Neural cell (in vitro differentiated cells): ENCODE results near the gene ADAMTS18. TPM values are rescaled to one million over a fixed set of nuclear protein-coding genes. Genes with fewer than 3 reads are reported as not detected.
"Not testable (repeated sequence)": the region's sequence is repeated elsewhere in the genome, so short reads cannot be mapped to it uniquely, and the experiment has no call there.

Experiments
- H2AFZ ChIP-seq: fragments of 200-600, 300-800 bp; sonication (generic), shearing (Covaris generic); 2 replicates; pipeline ENCODE4 v1.6.0; 2014; ENCODE audit warnings: low read depth, mild to moderate bottlenecking, antibody characterized with exemption, low read length, moderate library complexity
- H3F3A ChIP-seq: fragments of 200-600 bp; shearing (Covaris generic); 2 replicates; pipeline ENCODE4 v1.6.1; 2016; ENCODE audit warnings: mild to moderate bottlenecking, moderate library complexity, mixed read lengths, antibody characterized with exemption, low read length; ENCODE audit not compliant: insufficient read depth, poor library complexity, severe bottlenecking
- H3K27ac ChIP-seq: fragments of 200-600, 300-800 bp; sonication (generic), shearing (Covaris generic); 2 replicates; pipeline ENCODE4 v1.5.1; 2014; ENCODE audit warnings: mild to moderate bottlenecking, low read length, moderate library complexity
- H3K27me3 ChIP-seq: fragments of 300-800, 200-600 bp; sonication (generic), shearing (Covaris generic); 2 replicates; pipeline ENCODE4 v1.6.0; 2014; ENCODE audit warnings: mild to moderate bottlenecking, low read depth, low read length, moderate library complexity; ENCODE audit not compliant: insufficient read depth
- H3K36me3 ChIP-seq: fragments of 300-800, 200-600 bp; sonication (generic), shearing (Covaris generic); 2 replicates; pipeline ENCODE4 v1.5.1; 2014; ENCODE audit warnings: mild to moderate bottlenecking, antibody characterized with exemption, low read length, moderate library complexity; ENCODE audit not compliant: insufficient read depth
- H3K4me2 ChIP-seq: fragments of 300-800, 200-600 bp; sonication (generic), shearing (Covaris generic); 2 replicates; pipeline ENCODE4 v1.6.0; 2014; ENCODE audit warnings: mild to moderate bottlenecking, low read length
- H3K4me3 ChIP-seq: fragments of 300-800, 200-600 bp; sonication (generic), shearing (Covaris generic); 2 replicates; pipeline ENCODE4 v1.5.1; 2014; ENCODE audit warnings: mild to moderate bottlenecking, low read length, moderate library complexity
- H3K79me2 ChIP-seq: fragments of 200-600 bp; shearing (Covaris generic); replicated peaks from 2 replicates; pipeline ENCODE4 v1.6.0; 2014; ENCODE audit warnings: mild to moderate bottlenecking, low read length, moderate library complexity; ENCODE audit not compliant: insufficient read depth
- H3K9ac ChIP-seq: fragments of 300-800, 200-600 bp; sonication (generic), shearing (Covaris generic); 2 replicates; pipeline ENCODE4 v1.6.1; 2016; ENCODE audit warnings: mild to moderate bottlenecking, low read length, mixed read lengths
- H3K9me2 ChIP-seq: fragments of 200-600 bp; shearing (Covaris generic); 2 replicates; pipeline ENCODE4 v1.6.1; 2016; ENCODE audit warnings: mild to moderate bottlenecking, low read length, mixed read lengths; ENCODE audit not compliant: insufficient read depth
- H3K9me3 ChIP-seq: fragments of 200-600, 300-800 bp; sonication (generic), shearing (Covaris generic); 2 replicates; pipeline ENCODE4 v1.6.1; 2016; ENCODE audit warnings: mild to moderate bottlenecking, mixed run types, low read length, moderate library complexity, mixed read lengths
- H4K20me1 ChIP-seq: fragments of 200-600 bp; shearing (Covaris generic); 2 replicates; pipeline ENCODE4 v1.6.1; 2016; ENCODE audit warnings: mild to moderate bottlenecking, mixed run types; ENCODE audit not compliant: insufficient read depth
- CTCF ChIP-seq: fragments of 450-650 bp; IDR thresholded peaks from 2 replicates; pipeline ENCODE4 v1.5.1; 2014; ENCODE audit warnings: antibody characterized with exemption, mild to moderate bottlenecking, moderate library complexity; ENCODE audit not compliant: poor library complexity, severe bottlenecking
- EP300 ChIP-seq: fragments of 450-650 bp; conservative IDR thresholded peaks from 2 replicates; pipeline ENCODE4 v1.6.1; 2014; ENCODE audit warnings: antibody characterized with exemption, mild to moderate bottlenecking, moderate library complexity; ENCODE audit not compliant: poor library complexity, severe bottlenecking
- EZH2 ChIP-seq: fragments of 200-600, 300-800 bp; shearing (Covaris generic), sonication (generic); IDR thresholded peaks from 2 replicates; pipeline ENCODE4 v1.6.1; 2014; ENCODE audit warnings: antibody characterized with exemption, low read length, borderline replicate concordance, mild to moderate bottlenecking; ENCODE audit not compliant: insufficient read depth, poor library complexity, severe bottlenecking
- MXI1 ChIP-seq: fragments of 450-650 bp; conservative IDR thresholded peaks from 2 replicates; pipeline ENCODE4 v1.6.1; 2014; ENCODE audit warnings: antibody characterized with exemption, mild to moderate bottlenecking; ENCODE audit not compliant: poor library complexity, severe bottlenecking
- POLR2AphosphoS5 ChIP-seq: IDR thresholded peaks from 2 replicates; pipeline ENCODE4 v1.6.1; 2012
- RAD21 ChIP-seq: fragments of 450-650 bp; conservative IDR thresholded peaks from 2 replicates; pipeline ENCODE4 v1.6.1; 2014; ENCODE audit warnings: antibody characterized with exemption, mild to moderate bottlenecking, moderate library complexity
- REST ChIP-seq: IDR thresholded peaks from 2 replicates; pipeline ENCODE4 v1.6.1; 2012; ENCODE audit warnings: borderline replicate concordance
- SMC3 ChIP-seq: fragments of 450-650 bp; conservative IDR thresholded peaks from 2 replicates; pipeline ENCODE4 v1.6.1; 2014; ENCODE audit warnings: antibody characterized with exemption, mild to moderate bottlenecking, moderate library complexity; ENCODE audit not compliant: poor library complexity
- TAF1 ChIP-seq: IDR thresholded peaks from 2 replicates; pipeline ENCODE4 v1.6.1; 2012; ENCODE audit warnings: low read depth
- polyA plus RNA-seq: library from polyadenylated mRNA; depleted of rRNA; stranded (reverse); fragments of >200 nt; gene quantifications from 2 replicates; pipeline ENCODE4 v1.2.3, GENCODE V29; 2014

The ADAMTS18 gene
- polyA plus RNA-seq, 1 donor from 2014 or later: 1.3 TPM

DNA sequence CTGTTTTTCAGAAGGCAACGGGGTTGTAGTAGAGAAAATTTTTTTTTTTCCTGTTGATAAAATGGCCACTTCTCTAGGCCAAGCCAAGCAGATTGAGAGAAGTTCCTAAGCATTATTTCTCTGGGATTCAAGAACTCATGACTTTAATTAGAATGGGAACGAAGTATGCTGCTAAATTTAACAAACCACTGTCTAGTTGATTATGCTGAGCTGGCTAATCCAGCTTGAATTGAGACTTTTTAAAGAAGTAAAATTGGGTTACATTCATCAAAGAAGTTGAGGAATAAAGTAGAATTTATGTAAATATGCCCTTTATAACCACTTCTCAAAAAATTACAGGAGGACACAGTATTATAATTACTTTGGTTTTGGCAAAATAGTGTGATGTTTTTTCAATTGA is 152.5 kb downstream of the ADAMTS18 start:
- TF ChIP-seq TAF1: no peak
- TF ChIP-seq POLR2AphosphoS5: no peak
- TF ChIP-seq MXI1: no peak
- no peak for TF ChIP-seq RAD21
- no peak for TF ChIP-seq EZH2
- no peak for TF ChIP-seq EP300
- no peak for TF ChIP-seq CTCF
- no peak for TF ChIP-seq REST
- no peak for TF ChIP-seq SMC3
- H3K79me2 ChIP-seq: no peaks in the 10 kb centered on the region

GRCh38 chr16:77279316-77279715 is 155.5 kb downstream of the ADAMTS18 start:
- not testable (repeated sequence) for H3F3A ChIP-seq, H4K20me1 ChIP-seq, H3K9me3 ChIP-seq, H3K79me2 ChIP-seq, H3K27me3 ChIP-seq, H3K9me2 ChIP-seq, H2AFZ ChIP-seq, H3K9ac ChIP-seq, H3K4me3 ChIP-seq, H3K4me2 ChIP-seq, H3K36me3 ChIP-seq, H3K27ac ChIP-seq

More for the DNA sequence above, 152.5 kb downstream of the ADAMTS18 start:
- Histone ChIP-seq H3F3A (no peaks in the 10 kb centered on the region), H3K4me3 (no peak overlapping the region), H3K9ac (no peak overlapping the region), H3K9me2 (no peaks in the 10 kb centered on the region), H3K27ac (no peak overlapping the region), H3K4me2 (no peak overlapping the region), H4K20me1 (no peaks in the 10 kb centered on the region), H3K27me3 (no peaks in the 10 kb centered on the region), H3K36me3 (no peaks in the 10 kb centered on the region), H2AFZ (no peak overlapping the region), H3K9me3 (no peaks in the 10 kb centered on the region)

DNA sequence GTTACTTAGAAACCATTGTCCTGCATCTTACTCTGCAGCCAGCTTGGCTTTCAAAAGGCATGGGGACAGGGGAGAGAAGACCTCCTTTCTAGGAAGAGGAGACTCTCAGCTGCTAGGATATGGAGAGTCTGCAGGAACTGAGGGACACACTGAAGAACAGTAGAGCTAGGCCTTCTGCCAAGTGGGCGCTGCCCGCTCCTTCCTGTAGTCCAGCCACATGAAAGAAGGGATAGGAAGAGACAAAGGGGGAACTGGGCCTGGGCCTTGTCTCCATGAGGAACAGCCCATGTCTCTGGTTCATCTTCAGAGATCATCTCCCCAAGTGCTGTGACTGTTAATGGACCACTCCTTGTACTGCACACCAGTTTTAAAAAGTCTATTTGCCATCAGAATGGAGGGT is 157.3 kb downstream of the ADAMTS18 start:
- no peaks in the 10 kb centered on the region for H3K27me3 ChIP-seq
- TF ChIP-seq POLR2AphosphoS5 (no peak), EP300 (no peak), MXI1 (no peak), RAD21 (no peak), TAF1 (no peak), EZH2 (no peak), CTCF (no peak)
- H3K9ac ChIP-seq: no peak overlapping the region
- no peaks in the 10 kb centered on the region for H4K20me1 ChIP-seq
- H3K36me3 ChIP-seq: no peaks in the 10 kb centered on the region
- H3K79me2 ChIP-seq: no peaks in the 10 kb centered on the region
- no peak overlapping the region for H3K27ac ChIP-seq
- no peak overlapping the region for H2AFZ ChIP-seq
- H3K4me2 ChIP-seq: no peak overlapping the region
- H3F3A ChIP-seq: no peaks in the 10 kb centered on the region
- H3K9me2 ChIP-seq: no peaks in the 10 kb centered on the region
- no peaks in the 10 kb centered on the region for H3K9me3 ChIP-seq
- H3K4me3 ChIP-seq: no peak overlapping the region
